AG09319 (cell line): Measurements from ENCODE around the gene MYO7A.

Experiments
- DNase-seq: peaks from one replicate; pipeline ENCODE4 v3.0.0-alpha.2; 2010; ENCODE audit warnings: low read depth; ENCODE audit errors: extremely low read depth
- CTCF ChIP-seq: IDR thresholded peaks from 2 replicates; pipeline ENCODE4 v1.5.1; 2011; ENCODE audit warnings: low read depth, mild to moderate bottlenecking, inconsistent platforms, low read length, moderate library complexity

Gene MYO7A

GRCh38 chr11:77156396-77157195 is 28.6 kb downstream of the MYO7A start:
- no peak for TF ChIP-seq CTCF
- no peak for DNase-seq

- no peak for DNase-seq
- TF ChIP-seq CTCF = no peak
Measured at GRCh38 chr11:77158041-77158695, 30.1 kb downstream of the MYO7A start.

- no peak for TF ChIP-seq CTCF
Measured at GRCh38 chr11:77159219-77159936, 31.3 kb downstream of the MYO7A start.

GRCh38 chr11:77159937-77160495 is 32.0 kb downstream of the MYO7A start:
- no peak for DNase-seq
- TF ChIP-seq CTCF = no peak

More at GRCh38 chr11:77159219-77159936, 31.3 kb downstream of the MYO7A start:
- no peak for DNase-seq

- no peak for DNase-seq
- no peak for TF ChIP-seq CTCF
Measured at GRCh38 chr11:77163271-77163670, 35.2 kb downstream of the MYO7A start.

GRCh38 chr11:77165066-77165465 is 37.0 kb downstream of the MYO7A start:
- no peak for TF ChIP-seq CTCF
- no peak for DNase-seq

GRCh38 chr11:77166021-77166420 is 38.0 kb downstream of the MYO7A start:
- no peak for TF ChIP-seq CTCF
- DNase-seq = no peak
